Transverse colon (tissue), 4 donors: Measurements from ENCODE around the gene PRPSAP1. TPM values are rescaled to one million over a fixed set of nuclear protein-coding genes. Genes with fewer than 3 reads are reported as not detected.
A peak's percentile ranks its signal among the peaks of the same experiment; 100 is the strongest.
"Not testable (repeated sequence)": the region's sequence is repeated elsewhere in the genome, so short reads cannot be mapped to it uniquely, and the experiment has no call there.

Experiments used
- DNase-seq: peaks from one replicate; pipeline ENCODE4 v3.0.0-alpha.2; 2019
- H3K27ac ChIP-seq, 4 donors: fragments of 200-600 bp; sonication (generic); 2 replicates each; pipeline ENCODE4 v1.5.1; 2016 to 2018; ENCODE audit warnings: inconsistent platforms in 4 of 4
- H3K27me3 ChIP-seq: fragments of 200-600 bp; sonication (generic); 2 replicates; pipeline ENCODE4 v1.5.1; 2017; ENCODE audit warnings: inconsistent platforms
- H3K36me3 ChIP-seq, 4 donors: fragments of 200-600 bp; sonication (generic); 2 replicates each; pipeline ENCODE4 v1.5.1; 2017 to 2019; ENCODE audit warnings: inconsistent platforms in 4 of 4
- H3K4me1 ChIP-seq, 4 donors: fragments of 200-600 bp; sonication (generic); 2 replicates each; pipeline ENCODE4 v1.5.1; 2017 to 2020; ENCODE audit warnings: inconsistent platforms in 4 of 4
- H3K4me3 ChIP-seq, 4 donors: fragments of 200-600 bp; sonication (generic); 1 replicate in 1 of 4; 2 replicates in 3 of 4; pipeline versions ENCODE4 v1.5.1 to v1.6.1; 2017 to 2019; ENCODE audit warnings: inconsistent platforms in 4 of 4
- H3K9me3 ChIP-seq, 2 donors: fragments of 200-600 bp; sonication (generic); 2 replicates each; pipeline ENCODE4 v1.5.1; 2017 to 2019; ENCODE audit warnings: inconsistent platforms in 2 of 2
- EP300 ChIP-seq: sonication (generic); formaldehyde crosslinking; IDR thresholded peaks from one replicate; pipeline ENCODE4 v1.6.1; 2017; ENCODE audit warnings: antibody characterized with exemption, low read depth
- POLR2A ChIP-seq: fragments of 450-650 bp; IDR thresholded peaks from one replicate; pipeline ENCODE4 v1.6.1; 2016; ENCODE audit warnings: antibody characterized with exemption, mild to moderate bottlenecking, moderate library complexity
- POLR2AphosphoS5 ChIP-seq, 3 donors: sonication (generic); formaldehyde crosslinking; IDR thresholded peaks; one replicate each; pipeline ENCODE4 v1.6.1; 2016; ENCODE audit warnings: antibody characterized with exemption in 3 of 3
- WGBS, 2 donors: methylation state at CpG; one replicate each; pipeline ENCODE4 v1.1.5; 2018; ENCODE audit warnings: low coverage in 1 of 2; 5-methylcytosine and 5-hydroxymethylcytosine counted together
- in situ Hi-C, 4 donors: fragments of 200-750 bp; cut with MboI; loops; one replicate each; pipeline versions ENCODE4 v1.15.0 to v1.15.1; 2017; ENCODE audit warnings: low sequenced_read_pairs in 3 of 4, low pct_ligation_motif_present in 1 of 4, low pct_unique_long_range_greater_than_20kb in 1 of 4
- intact Hi-C: fragments of 100-400 bp; cut with DNase I; formaldehyde crosslinking; loops from one replicate; pipeline ENCODE4 v1.15.1; 2023; ENCODE audit warnings: low total_unique reads
- total RNA-seq, 4 donors: library from RNA; depleted of rRNA; stranded (reverse); fragments of >200 nt; gene quantifications; one replicate each; pipeline ENCODE4 v1.1.0, GENCODE V29; 2016
- TF ChIP-seq, protein P1 (sequence below), 5 experiments: fragments of 200-600 bp in 3 of 5; fragments of 450-650 bp in 2 of 5; sonication (generic) in 3 of 5; IDR thresholded peaks; 1 replicate in 2 of 5; 2 replicates in 3 of 5; pipeline ENCODE4 v1.5.1; 2016 to 2017; ENCODE audit warnings: antibody characterized with exemption in 5 of 5, inconsistent platforms in 3 of 5, mild to moderate bottlenecking in 2 of 5, moderate library complexity in 1 of 5

PRPSAP1 gene
- total RNA-seq, 4 donors from 2014 or later = 50.1 to 147 (median 96.7) TPM

DNA sequence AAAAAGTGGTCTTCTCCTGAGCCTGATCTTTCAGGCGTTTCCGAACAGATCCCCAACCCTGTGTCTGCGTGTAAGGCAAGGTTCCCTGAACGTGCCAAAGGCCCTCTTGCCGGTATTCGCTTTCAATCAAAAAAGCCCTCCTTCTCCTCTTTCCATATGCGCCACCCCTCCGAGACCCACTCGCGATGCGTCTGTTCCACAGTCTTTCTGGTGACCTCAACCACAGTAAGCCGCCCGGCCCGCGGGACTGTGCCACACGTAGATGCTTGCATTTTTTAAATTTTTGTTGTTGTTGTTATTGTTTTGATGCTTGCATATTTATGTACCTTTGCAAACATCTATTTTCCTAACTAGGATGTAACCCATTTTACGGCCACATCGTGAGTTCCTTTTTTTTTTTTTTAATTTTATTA, 607 bp upstream of the PRPSAP1 start:
- Histone ChIP-seq H3K4me3 (peak overlapping the region; percentile 43 to 90 (median 78)), H3K27me3 (no peaks in the 10 kb centered on the region), H3K27ac (peak overlapping the region; percentile 86 to 92 (median 91)), H3K36me3 (no peaks in the 10 kb centered on the region), H3K4me1 (peaks cover 7 to 38% (median 17%) of the 10 kb centered on the region in 4 donors), H3K9me3 (no peaks in the 10 kb centered on the region)
- WGBS, 2 donors = 0 to 8% methylated on average over 4 to 18 of the region's 18 CpGs
- no peak for DNase-seq
- in situ Hi-C loops = no loop called here
- intact Hi-C loops = no loop called here
- TF ChIP-seq POLR2AphosphoS5 (IDR thresholded peaks at IDR 0.05) = no peak
- TF ChIP-seq, protein P1, sequence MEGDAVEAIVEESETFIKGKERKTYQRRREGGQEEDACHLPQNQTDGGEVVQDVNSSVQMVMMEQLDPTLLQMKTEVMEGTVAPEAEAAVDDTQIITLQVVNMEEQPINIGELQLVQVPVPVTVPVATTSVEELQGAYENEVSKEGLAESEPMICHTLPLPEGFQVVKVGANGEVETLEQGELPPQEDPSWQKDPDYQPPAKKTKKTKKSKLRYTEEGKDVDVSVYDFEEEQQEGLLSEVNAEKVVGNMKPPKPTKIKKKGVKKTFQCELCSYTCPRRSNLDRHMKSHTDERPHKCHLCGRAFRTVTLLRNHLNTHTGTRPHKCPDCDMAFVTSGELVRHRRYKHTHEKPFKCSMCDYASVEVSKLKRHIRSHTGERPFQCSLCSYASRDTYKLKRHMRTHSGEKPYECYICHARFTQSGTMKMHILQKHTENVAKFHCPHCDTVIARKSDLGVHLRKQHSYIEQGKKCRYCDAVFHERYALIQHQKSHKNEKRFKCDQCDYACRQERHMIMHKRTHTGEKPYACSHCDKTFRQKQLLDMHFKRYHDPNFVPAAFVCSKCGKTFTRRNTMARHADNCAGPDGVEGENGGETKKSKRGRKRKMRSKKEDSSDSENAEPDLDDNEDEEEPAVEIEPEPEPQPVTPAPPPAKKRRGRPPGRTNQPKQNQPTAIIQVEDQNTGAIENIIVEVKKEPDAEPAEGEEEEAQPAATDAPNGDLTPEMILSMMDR (IDR thresholded peaks at IDR 0.05) = no peak
- no peak for TF ChIP-seq EP300
- no peak for TF ChIP-seq POLR2A

DNA sequence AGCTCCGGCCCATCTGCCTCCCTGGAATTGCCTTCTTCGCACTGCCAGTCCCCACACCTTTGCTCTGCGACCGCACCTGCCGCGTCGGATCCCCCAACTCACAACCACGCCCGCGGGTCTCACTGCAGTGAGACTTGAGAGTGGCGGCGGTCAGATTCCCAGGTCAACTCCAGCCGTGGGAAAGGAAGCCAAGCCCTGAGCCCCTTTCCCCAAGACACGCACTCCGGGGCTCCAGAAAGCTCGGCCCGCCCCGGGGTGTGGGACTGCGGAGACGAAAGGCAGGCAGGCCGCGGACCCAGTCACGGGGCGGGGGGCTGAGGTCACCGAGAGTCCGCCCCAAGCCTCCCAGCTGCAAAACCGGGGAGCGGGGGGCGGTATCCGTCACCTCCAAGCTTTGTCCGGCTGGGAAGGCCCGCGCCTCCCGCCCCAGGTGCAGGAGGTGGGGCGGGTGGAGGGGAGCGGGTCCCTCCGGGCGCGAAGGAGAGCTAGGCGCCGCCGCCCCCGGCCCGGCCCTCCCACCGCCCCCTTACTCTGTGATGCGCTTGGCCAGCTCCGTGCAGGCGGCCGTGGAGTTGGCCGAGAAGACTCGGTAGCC, 615 bp downstream of the PRPSAP1 start:
- H3K36me3 ChIP-seq = peaks cover 0 to 5% (median 2%) of the 10 kb centered on the region in 4 donors
- peak overlapping the region; percentile 86 to 92 (median 91) for H3K27ac ChIP-seq
- in situ Hi-C loops = no loop called here
- H3K9me3 ChIP-seq = no peaks in the 10 kb centered on the region
- DNase-seq = peak; percentile 47
- H3K27me3 ChIP-seq = no peaks in the 10 kb centered on the region
- intact Hi-C loops = no loop called here
- TF ChIP-seq POLR2A (no peak), EP300 (no peak), POLR2AphosphoS5 (IDR thresholded peaks at IDR 0.05) (no peak)
- TF ChIP-seq, protein P1 (IDR thresholded peaks at IDR 0.05) = no peak
- peak overlapping the region; percentile 72 to 99 (median 88) for H3K4me3 ChIP-seq
- WGBS, 2 donors = 2% methylated on average over 40 of the region's 51 CpGs; no CpG with 5 or more reads in 1 of the 2 donors
- peaks cover 7 to 38% (median 17%) of the 10 kb centered on the region in 4 donors for H3K4me1 ChIP-seq

DNA sequence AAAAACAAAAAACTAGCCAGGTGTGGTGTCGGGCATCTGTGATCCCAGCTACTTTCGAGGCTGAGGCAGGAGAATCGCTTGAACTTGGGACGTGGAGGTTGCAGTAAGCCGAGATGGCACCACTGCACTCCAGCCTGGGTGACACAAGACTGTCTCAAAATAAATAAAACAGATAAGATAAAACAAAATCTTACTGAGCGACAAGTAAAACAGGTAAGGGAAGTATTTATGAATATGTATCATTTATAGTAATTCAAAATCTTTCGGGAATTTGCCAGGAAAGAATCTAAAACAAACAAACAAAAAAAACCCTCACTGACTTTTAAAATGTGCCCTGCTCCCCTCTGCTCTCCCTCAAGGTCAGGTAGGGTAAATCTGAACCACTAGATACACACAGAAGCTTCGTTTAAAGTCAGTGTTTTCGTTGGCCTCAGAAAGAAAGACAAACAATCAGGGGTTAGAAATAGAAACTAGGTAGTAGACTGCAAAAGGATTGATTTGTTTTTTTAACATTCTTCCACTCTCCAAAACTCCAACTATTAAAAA, 2.1 kb downstream of the PRPSAP1 start:
- in situ Hi-C loops (no loop called here), intact Hi-C loops (no loop called here)
- Histone ChIP-seq H3K4me3 (no peak overlapping the region), H3K4me1 (peaks cover 7 to 30% (median 17%) of the 10 kb centered on the region in 4 donors), H3K27me3 (no peaks in the 10 kb centered on the region), H3K9me3 (no peaks in the 10 kb centered on the region), H3K27ac (no peak overlapping the region), H3K36me3 (peaks cover 0 to 18% (median 8%) of the 10 kb centered on the region in 4 donors)
- no peak for TF ChIP-seq POLR2AphosphoS5 (IDR thresholded peaks at IDR 0.05)
- no peak for TF ChIP-seq EP300
- TF ChIP-seq, protein P1 (IDR thresholded peaks at IDR 0.05) = no peak
- no peak for TF ChIP-seq POLR2A
- 78% methylated on average over 8 to 9 of the region's 9 CpGs for WGBS, 2 donors
- no peak for DNase-seq

DNA sequence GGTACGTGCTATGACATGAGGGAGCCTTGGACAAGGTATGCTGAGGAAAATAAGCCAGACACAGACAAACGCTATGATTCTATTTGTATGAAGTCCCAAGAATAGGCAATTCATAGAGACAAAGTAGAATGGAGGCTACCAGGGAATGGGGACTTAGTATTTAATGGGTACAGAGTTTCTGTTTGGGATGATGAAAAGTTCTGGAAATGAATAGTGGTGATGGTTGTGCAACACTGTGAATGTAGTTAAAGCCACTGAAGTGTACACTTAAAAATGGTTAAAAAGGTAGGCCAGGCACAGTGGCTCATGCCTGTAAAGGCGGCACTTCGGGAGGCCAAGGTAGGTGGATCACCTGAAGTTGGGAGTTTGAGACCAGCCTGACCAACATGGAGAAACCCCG, 3.3 kb downstream of the PRPSAP1 start:
- intact Hi-C loops = no loop called here
- in situ Hi-C loops = no loop called here
- WGBS, 2 donors = 93 to 100% methylated on average over 3 to 5 of the region's 5 CpGs
- TF ChIP-seq POLR2A (no peak), POLR2AphosphoS5 (IDR thresholded peaks at IDR 0.05) (no peak)
- TF ChIP-seq, protein P1 (IDR thresholded peaks at IDR 0.05) = no peak
- H3K27ac ChIP-seq = no peak overlapping the region
- no peak overlapping the region for H3K4me3 ChIP-seq
- H3K36me3 ChIP-seq = peaks cover 0 to 25% (median 11%) of the 10 kb centered on the region in 4 donors
- H3K27me3 ChIP-seq = no peaks in the 10 kb centered on the region
- no peak for DNase-seq
- H3K9me3 ChIP-seq = no peaks in the 10 kb centered on the region
- H3K4me1 ChIP-seq = peaks cover 7 to 27% (median 17%) of the 10 kb centered on the region in 4 donors

DNA sequence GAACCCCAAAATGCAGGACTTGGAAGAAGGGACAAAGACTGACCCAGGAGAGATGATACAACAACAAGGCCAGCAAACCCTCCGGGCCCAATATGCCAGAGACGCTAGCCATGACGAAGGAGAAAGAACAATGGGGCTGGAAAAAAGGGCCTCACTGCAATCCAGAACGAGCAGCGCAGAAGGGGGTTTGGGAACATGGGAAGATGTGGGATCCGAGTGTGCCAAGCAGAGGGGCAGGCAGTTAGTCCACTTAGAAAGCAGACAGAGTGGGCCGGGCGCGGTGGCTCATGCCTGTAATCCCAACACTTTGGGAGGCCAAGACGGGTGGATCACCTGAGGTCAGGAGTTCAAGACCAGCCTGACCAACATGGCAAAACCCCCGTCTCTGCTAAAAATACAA, 6.8 kb downstream of the PRPSAP1 start:
- intact Hi-C loops, DNase-seq, in situ Hi-C loops, H3K27me3 ChIP-seq, H3K9me3 ChIP-seq, H3K27ac ChIP-seq, H3K4me3 ChIP-seq: not testable (repeated sequence)
- H3K4me1 ChIP-seq = peaks cover 0 to 10% (median 1%) of the 10 kb centered on the region in 4 donors
- peaks cover 0 to 47% (median 15%) of the 10 kb centered on the region in 4 donors for H3K36me3 ChIP-seq
- 95 to 97% methylated on average over 4 to 11 of the region's 11 CpGs for WGBS, 2 donors
